Hindlimb muscle (tissue), 1 donor: ENCODE results near the gene ADRA2B. TPM values are rescaled to one million over a fixed set of nuclear protein-coding genes. Genes with fewer than 3 reads are reported as not detected.
"Not testable (repeated sequence)": the region's sequence is repeated elsewhere in the genome, so short reads cannot be mapped to it uniquely, and the experiment has no call there.

ENCODE experiments used
- DNase-seq: peaks from one replicate; pipeline ENCODE4 v3.0.0-alpha.2; 2013
- polyA plus RNA-seq: library from polyadenylated mRNA; unstranded; fragments of 120-200 nt; gene quantifications from one replicate; pipeline ENCODE4 v1.2.1, GENCODE V29; 2013; ENCODE audit not compliant: insufficient read length

ADRA2B gene
- 2.7 TPM for polyA plus RNA-seq

DNA sequence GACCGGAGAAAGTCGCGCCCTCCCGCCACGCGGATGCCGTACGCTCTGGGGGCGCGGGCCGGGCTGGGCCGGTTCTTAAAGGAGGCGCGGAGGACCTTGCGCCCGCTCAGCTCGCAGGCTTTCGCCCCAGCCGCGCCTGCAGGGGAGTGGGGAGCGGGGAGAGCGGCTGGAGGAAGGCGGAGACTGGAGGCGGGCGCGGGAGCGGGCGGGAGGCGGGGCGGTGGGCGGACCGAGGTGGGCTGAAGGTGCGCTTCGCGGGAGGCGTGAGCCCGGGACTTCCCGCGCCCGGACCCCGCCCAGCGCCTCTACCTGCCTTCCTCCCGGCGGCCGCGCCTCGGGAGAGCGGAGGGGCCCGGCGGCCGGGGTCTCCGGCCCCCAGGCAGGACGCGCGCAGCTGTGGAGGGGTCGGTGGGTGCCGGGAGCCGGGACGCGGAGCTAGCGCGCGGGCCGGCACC is at the start of gene ADRA2B:
Gene ADRA2B (minus strand): TSS at position 148 of the 455 bp plus-strand sequence. CDS start 422 bp downstream, outside the sequence.
- peak; percentile 65 for DNase-seq

DNA sequence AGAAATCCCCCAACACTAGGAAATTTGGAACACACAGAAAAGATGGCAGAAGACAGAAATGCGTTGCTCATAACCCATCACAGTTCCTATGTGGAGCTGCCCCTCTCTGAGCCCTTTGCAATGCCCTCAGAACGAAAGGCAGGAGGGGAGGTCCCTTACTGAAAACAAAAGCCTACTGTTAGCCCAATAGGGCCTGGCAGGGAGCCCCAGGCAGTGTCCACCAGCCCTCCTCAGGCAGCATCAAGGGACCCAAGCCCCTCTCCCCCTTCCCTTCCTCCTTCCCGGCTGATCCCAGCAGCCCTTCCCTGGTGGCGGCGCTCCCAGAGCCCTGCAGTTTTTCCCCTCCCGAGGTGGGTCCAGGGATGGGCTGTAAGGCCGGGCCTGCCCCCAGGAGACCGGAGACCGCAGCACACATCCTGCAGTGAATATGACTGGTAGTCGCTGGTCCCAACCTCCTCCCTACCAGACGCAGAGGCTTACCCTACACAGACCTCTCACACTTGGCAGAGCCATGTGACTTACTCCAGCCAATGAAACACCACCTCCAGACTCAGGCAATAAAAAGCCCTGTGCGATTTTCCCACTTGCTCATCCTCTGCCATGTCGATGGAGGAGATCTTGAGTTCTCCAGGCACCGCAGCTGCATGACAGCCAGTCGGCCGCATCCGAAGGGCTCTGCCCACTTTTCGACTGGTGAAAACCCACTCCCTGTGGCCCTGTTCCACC is 48.3 kb upstream of the ADRA2B start:
- no peak for DNase-seq

DNA sequence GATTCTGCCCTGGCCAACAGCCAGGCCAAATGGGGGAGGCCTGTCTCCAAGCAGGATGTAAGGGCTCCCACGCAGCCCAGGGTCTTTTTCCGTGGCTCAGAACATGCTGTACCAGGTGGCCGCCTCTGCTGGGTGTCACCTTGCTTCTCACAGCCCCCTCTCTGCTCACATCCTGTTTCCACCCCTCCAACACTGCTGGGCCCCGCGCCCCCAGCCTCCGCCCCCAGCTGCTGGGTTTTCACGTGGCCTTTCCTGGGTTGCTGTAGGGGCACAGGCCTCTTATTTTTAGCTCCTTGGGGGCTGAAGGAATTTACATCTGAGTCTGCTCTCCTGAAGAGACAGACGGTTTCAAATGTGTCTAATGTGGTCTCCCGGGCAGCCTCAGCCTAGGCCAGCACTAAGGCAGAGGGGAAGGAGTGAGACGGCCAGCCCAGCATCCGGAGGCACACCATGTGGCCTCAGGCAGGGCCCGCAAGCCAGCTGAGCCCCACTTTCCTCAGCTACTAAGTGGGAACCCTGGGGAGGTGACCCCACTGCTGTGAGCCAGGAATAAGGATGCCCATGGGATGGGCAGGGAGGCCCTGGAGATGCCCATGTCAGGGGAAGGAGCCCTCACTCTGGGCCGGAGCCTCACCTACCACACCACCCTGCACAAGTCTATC is 47.5 kb upstream of the ADRA2B start:
- DNase-seq = no peak

DNA sequence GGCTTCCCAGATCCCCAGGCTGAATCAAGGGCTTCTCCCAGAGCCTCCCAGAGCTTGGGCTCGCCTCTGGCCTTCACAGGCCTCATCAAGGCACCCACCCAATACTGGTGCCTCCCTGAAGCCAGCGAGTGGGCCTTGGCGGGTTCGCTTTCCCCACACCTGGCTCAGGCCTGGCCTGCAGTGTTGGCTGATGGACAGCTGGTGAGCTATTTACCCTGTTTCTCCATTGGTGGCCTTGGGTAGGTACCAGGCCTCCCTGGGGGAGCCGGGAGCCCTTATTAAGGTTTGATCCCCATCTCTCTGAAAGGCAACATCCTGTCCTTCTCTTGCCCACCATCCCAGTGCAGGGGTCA is 47.0 kb upstream of the ADRA2B start:
- no peak for DNase-seq

DNA sequence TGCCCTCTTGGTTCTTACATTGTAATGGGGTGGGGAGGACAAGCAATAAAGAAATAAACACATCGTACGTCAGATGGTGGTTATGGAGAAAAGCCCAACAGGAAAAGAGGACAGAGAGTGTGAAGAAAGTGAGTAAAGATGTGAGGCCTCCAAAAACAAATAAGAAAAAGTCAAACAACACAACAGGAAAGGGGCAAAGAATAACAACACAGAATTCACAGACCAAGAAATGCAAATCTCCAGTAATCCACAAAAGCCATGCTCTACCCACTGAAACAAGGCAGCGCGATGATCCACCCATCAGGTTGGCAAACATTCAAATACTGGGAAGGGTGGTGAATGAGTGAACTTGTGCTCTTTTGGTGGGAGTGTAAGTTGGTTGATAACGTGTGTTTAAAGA is 45.5 kb upstream of the ADRA2B start:
- DNase-seq = no peak

DNA sequence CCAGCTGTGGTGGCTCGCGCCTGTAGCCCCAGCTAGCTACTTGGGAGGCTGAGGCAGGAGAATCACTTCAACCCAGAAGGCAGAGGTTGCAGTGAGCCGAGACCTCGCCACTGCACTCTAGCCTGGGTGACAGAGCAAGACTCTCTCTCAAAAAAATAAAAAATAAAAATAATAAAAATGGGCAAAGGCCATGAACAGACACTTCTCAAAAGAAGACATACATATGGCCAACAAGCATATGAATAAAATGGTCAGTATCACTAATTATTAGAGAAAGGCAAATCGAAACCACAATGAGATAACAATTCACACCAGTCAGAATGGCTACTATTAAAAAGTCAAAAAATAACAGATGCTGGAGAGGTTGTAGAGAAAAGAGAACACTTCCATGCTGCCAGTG is 44.0 kb upstream of the ADRA2B start:
- not testable (repeated sequence) for DNase-seq

DNA sequence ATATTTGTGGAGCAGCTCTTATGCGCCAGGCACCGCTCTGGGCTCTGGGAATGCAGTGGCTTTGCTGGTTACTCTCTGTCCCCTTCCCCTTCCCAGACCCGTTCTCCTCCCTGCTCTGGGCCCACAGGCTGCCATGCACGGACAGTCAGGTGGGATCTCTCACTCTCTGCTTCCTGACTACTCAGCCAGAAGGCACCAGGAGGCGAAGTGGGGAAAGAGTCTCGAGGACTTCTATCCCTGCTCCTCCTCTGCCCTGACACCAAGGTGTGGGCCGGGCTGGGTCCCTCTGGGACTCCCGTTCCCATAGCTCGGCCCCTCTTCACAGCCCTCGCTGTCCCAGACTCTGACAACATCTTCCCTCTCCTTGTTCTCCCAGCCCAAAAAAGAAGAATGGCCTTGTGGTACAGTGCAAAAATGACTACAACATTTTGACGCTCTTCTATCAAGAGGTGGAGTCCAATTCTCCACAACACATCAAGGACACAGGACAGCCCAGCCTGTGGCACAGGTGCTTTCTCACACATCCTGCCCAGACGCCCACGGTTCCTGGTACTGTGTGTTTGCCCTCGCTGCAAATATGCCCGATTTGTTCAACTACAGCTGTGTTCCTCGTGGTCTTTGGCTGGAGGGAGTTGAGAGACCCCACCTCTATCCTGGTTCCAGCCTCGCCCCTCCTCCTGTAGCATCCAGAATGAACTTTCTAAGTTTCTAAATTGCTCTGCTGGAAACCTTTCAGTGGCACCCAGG is 42.9 kb upstream of the ADRA2B start:
- no peak for DNase-seq

DNA sequence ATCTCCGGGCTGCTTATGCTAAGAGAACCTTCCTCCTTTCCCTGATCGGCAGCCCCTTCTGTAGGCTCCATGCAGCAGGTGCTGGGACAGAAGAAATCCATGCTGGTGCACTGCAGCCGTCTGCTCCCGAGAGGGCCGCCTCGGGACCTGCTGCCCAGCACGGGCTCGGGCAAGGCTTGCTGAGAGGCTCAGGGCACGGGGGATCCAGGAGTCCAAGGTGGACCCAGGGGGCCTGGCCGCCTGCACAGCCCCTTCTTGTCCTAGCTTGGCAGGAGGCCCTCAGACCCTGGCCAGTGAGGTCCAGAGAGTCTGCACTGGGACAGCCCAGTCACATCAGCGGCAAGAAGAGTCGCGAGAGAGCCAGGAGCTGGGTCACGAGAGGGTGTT is 42.2 kb upstream of the ADRA2B start:
- DNase-seq = no peak

DNA sequence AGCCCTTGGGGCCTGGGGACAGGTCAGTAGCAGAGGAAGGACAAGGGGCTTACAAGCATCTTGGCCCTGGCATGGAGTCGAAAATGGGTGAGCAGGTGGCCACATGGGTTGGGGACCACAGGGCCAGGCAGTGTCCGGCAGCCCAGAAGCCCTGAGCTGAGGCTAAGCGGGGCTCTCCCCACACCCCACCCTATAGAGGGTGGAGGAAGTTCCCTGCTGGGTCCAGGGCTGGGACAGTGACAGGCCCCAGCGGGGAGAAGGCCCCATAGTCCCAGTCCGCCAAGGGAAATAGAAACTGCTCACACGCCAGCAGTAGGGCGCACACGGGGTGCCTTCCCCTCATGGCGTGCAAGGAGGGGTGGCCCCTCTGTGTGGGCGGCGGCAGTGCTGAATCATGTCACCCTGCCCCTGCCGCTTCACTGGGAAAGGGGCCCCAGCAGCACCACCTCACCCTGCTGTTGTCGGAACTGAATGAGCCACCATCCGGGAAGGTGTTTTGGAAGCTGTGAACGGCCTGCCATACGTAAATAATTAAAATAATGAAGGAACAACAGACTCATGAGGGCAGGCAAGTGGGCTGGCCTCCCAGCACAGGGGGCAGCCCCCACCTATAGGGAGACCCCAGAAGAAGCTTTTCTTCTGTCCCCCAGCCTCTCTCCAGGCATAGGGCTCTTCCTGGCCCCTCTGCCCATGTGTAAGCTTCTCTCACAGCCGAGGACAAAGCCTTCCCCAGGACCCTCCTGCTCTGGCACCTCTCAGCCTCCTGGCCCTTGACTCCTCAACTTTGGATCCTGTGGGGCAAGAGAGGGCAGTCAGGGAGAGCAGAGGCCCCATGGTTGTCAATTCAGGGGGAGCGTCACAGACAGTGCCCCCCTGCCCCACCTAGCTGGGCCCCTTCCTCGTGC is 41.5 kb upstream of the ADRA2B start:
- no peak for DNase-seq

DNA sequence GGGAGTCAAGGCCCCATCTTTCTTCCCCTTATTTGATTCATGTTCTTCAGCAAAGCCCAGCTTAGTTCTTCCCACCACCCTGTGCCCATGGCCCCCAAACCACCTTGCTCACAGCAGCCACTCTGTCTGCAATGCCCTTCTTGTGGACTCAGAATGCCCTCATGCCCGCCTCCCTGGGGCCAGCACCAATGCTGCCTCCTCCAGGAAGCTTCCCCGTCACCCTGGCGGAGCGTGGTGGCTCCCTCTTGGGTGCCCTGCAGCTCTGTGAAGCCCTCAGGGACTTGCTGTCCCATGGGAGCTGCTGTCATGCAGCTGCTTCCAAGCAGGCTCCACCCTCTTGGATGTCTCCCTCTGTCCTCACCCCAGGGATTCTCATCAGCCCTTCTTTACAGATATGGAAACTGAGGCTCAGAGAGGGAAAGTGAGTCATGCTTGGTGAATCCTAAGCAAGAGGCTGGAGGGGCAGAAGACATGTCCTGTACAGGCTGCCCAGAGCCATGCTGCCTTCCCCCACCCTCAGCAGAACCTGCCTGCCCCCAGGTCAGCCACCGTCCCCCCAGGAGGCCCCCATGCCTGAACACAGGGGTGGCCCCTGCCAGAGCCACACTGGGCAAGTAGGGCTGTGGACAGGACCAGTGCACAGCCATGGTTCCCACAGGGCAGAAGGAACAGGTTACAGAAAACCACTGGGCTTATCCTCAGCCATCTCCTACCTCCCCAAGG is 40.7 kb upstream of the ADRA2B start:
- no peak for DNase-seq

DNA sequence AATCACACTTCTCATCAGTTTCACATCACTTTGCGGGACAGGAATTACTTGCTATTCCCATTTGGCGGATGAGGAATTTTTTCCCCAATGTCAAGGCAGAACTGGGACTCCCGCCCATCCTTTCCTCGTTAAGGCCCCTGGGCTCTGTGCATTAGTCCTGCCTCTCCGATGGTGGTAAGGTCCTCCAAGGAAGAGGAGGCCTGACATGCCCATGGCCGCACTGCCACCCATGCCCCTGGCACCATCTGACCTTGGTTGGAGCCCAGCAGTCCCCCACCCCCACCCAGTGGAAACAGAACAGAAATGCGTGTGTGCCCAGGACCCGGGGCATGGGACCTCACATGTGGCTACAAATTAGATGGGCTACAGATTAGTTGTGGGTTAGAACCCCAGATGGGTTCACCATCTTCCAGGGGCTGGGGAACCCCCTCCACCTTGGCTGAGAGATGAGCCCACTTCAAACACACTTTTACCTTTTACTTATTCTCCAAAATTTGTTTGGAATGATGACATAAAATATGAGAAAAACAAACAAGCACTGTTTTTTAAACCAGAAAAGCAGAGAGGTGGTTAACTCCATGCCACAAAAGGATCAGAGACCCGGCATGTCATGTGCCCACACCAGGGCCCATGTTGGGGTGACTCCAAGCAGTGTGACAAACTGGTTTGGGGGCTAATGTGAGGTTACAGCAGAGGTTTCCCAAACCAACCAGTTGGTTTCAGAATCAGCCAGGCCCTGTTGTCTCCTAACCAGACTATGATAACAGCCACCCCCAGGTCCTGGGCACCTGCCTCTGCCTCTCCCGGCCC is 39.8 kb upstream of the ADRA2B start:
- DNase-seq = no peak

DNA sequence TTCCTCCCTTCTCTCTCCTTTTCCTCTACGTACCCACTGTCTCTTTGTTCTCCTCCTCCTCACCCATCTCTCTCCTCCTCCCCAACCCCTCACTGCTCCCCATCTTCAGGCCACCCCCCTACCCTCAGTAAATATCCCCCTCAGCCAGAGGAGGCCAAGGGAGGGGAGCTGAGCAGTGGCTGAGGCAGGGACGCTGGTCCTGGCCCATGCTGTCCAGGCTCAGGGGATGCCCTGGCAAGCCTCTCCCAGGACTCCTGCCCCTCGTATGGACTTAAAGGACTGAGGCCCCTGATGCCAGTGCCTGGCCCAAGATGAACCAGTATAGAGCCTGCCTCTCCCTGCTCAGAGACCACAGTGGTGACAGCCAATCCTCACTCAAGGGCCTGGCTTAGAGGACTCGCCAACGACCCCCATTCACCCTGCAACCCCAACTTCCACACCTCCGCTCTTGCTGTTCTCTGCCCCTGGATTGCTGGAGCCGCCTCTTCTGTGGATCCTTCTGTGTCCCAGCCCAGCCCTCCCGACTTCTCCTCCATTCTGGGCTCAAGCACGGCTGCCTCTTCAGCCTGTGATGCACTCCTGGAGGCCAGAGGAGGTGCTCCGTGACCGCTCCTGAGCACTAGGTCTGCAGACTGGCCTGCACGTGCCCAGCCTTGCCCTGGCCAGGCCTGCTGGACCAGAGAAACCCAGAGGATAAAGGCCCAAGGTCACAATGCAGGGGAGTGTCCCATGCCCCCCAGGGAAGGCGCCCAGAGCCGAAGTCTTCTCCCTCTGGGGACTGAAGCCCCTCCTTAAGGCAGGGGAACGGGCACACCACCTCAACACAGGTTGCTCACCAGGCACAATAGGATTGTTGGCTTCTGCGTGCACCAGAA is 38.4 kb upstream of the ADRA2B start:
- no peak for DNase-seq

DNA sequence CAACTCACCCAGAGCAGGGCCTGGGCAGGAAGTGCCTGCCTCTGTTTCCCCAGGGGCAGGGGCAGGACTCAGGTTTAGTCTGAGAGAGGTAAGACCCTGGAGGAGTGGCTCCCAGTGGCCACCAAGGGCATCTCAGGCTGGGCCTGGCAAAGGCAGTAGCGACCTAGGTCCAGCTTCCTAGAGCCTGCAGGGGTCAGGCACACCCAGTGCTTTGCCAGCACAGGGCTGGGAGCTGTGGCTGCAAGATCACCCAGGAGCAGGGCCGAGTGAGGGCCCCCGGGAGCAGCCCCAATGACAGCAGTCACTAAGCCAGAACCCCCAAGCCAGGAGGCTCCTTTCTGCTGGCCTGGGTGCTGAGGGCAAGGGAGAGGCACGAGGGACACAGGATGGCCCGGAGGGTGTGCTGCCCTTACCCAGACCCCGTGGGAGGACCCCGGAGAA is 37.6 kb upstream of the ADRA2B start:
- no peak for DNase-seq

DNA sequence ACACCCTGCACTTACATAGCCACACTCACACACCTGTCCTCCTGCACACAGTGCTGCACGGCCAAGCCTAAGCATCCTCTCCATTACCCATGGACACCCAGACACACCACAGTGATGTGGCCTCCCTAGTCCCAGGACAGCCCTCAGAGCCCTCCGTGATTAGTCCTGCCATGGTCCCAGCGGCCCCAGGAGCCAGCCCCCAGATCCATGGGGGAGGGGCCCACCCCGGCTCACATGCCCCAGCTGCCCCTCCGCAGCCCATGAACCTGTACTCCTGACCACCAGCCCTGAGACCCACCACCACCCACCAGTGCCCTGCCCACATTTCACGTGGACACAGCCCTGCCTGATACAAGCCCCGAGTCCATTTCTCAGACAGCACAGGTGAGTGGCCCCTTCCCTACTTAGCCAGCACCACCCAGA is 36.9 kb upstream of the ADRA2B start:
- DNase-seq = no peak

DNA sequence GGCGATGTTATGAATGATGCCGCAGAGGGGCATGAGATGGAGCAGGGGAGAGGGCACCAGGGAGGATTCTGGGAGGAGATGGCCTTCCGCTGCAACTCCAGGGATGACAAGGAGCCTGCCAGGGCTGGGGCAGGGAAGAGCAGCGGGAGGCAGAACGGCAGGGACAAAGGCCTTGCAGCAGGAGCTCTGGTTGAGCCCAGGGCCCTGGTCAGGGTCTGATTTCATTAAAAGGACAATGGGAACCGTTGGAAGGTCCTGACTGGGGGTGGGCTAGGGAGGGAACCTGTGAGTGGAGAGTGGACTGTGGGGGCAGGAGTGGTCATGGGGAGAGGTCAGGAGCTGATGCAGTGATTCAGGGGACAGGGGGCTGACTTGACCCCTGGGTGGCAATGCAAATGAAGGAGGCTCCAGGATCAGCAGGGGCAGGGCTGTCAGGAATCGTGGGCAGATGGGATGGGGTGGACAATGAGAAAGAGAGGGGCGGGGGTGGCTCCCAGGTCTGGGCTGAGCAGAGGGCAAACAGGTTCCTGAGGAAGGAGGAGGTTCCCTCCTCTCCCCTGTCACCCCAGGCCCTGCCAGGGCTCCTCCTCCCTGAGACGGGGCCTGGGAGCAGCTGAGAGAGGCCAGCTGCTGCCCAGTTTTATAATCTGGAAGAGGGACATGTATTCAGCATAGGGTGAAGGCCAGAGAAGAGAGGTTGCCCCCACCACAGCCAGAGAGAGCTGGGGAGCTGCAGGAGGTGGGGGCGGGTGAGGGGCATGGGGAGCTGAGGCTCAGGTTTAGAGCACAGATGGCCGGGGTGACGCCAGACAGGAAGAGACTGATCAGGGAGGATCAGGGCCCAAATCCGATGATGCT is 36.2 kb upstream of the ADRA2B start:
- DNase-seq = no peak

DNA sequence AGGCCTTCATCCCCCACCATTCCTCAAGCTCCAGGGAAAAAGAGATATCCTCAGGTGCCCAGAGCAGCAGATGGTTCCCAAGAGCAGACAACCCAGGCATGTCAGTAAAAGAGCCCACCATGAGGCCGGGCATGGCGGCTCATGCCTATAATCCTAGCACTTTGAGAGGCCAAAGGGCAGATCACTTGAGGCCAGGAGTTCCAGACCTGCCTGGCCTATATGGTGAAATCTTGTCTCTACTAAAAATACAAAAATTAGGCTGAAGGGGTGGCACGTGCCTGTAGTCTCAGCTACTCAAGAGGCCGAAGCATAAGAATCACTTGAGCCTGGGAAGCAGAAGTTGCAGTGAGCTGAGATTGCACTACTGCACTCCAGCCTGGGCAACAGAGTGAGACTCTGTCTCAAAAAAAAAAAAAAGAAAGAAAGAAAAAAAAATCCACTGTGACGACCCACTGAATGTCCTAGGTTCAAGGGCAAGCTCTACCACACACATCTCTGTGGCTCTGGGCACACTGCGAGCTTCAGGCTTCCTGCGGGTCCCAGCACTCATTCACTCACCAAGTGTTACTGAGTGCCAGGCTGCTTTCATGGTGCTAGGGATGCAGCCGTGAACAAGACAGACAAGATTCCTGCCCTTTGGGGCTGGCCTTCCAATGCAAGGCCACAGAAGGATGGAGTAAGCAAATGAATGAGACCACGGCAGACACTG is 35.4 kb upstream of the ADRA2B start:
- no peak for DNase-seq

DNA sequence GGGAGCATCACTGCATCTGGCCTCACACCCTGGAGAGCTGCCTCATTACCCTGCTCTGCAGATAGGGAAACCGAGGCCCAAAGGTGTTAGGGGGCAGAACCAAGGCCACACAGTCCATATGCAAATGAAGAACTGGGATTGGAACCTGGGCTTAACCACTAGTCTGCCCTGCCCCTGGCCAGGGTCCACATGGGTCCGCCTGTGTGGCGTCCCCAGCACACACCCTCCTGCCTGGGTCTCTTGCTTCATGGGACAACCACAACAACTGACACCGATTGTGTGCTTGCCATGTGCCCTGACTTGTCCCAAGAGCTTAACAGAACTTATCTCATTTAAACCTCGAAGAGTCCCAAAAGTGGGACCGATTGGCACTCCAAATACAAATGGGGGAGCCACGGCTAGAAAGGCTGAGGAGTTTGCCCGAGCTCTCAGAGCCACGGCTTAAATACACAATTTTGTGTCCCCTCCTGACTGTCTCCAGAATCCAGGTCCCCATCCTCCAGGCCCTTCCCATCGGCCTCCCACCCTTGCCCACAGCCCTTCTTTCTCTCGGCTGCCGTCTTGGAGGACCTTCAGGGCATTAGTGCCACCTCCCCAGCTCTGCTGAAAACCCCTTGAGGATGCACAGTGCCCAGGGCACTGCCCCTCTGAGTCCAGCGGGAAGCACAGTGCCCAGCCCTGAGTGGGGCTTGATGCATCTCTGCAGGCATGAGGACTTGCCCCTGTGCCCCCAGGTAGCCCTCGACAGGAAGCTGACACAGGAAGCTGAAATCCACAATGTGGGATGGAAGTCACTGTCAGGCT is 34.6 kb upstream of the ADRA2B start:
- no peak for DNase-seq
